Stimulated activated CD4-positive, alpha-beta T cell treated with anti-CD3 and anti-CD28 coated beads, Interleukin-1b, Interleukin-23, amount 100 ng/mL, for 48 hours (primary cell): ENCODE data around the gene SERPINA4.

Experiments used
- DNase-seq: peaks from one replicate; pipeline ENCODE4 v3.0.0-alpha.2; 2020

Gene SERPINA4, protein sequence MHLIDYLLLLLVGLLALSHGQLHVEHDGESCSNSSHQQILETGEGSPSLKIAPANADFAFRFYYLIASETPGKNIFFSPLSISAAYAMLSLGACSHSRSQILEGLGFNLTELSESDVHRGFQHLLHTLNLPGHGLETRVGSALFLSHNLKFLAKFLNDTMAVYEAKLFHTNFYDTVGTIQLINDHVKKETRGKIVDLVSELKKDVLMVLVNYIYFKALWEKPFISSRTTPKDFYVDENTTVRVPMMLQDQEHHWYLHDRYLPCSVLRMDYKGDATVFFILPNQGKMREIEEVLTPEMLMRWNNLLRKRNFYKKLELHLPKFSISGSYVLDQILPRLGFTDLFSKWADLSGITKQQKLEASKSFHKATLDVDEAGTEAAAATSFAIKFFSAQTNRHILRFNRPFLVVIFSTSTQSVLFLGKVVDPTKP

DNA sequence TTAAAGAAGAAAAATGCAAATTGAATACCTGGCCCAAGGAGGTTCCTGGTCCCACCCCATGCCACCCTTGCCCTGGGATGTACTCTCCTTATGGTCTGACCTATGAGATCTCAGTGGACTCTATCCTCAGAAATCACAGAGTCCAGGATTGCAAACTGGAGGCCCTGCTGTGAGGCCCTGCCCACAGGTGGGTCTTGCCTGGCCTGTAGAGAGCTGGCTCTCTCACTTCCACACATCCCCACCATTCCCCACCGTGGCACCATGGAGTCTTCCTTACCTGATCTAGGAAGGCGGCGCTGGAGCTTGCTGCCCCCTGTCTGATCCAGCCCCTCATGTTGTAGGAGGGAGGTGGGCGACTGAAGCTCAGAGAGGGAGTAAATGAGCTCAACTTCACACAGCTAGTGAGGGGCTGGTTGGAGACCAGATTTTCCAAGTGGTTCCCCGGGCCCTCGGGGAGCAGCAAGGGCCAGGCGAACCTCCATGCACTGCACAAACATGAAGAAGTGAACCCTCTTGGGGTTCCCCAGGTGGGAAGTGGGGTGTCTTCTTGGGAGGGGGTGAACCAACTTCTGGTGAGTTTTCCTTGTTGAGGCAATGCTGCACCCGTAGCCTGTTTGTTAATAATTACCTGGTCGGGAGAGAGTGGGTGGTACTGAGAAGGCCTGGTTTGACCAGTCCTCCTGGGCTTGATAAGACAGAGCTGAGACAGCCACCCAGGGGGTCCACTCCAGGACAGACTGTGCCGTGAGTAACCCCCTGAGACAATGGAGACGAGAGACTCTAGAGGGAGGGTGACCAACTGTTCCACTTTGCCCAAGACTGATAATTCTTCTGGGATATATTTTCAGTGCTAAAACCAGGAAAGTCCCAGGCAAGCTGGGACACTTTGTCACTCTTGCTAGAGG lies at the start of gene SERPINA4:
Gene SERPINA4 (plus strand): TSS at position 692 of the 905 bp plus-strand sequence. CDS start 2,041 bp downstream, outside the sequence.
- no peak for DNase-seq

DNA sequence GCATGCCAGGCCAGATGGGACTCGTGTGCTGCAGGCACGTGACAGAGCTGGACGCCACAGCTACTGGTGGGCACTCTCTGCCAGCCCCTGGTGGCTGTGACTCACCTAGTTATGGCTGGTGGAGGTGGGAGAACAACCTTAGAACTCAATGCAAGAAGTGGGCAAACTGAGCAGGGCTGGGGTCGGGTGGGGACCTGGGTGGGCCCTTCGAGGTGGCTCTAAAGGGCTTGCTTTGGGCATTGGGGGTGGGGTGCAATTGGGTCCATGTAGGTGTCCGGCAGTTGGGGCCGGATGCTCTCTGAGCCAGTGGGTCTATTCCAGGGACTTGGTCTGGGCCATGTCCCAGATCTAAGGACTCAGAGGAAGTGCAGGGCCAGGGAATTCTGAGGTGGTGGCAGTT lies 46.9 kb upstream of the SERPINA4 start:
- no peak for DNase-seq

DNA sequence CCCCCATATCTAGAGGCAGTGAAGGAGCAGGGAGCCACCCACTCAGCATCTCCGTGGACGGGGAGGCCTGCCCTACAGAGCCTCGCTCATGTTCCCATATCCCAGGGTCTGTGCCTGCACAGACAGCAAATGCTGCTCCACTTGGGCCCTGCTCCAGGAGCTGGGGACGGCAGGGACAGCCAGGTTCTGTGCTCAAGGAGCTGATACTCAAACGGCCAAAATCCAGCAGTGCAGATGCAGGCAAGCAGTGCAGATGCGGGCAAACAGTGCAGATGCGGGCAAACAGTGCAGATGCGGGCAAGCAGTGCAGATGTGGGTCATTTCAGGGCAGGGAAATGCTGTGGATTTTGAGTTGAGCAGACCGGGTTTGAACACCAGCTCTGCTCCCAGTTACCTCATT lies 45.8 kb upstream of the SERPINA4 start:
- no peak for DNase-seq

DNA sequence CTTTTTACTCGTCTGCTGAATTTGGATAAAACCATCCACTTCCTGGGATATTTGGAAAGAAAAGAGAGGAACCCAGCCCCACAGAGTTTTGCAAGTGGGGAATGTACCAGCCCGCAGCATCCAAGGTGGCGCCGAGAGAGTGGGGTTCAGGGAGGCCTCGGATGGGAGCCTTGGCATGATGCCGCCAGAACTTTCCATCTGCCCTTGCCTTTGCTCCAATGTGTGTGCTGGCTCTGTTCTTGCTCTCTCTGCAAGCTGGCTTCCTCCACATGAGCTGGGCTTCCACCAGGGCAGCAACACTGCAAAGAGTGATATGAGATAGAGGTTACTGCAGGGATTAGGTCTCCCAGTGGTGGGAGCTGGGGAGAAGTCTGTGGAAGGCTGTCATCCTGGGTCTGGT lies 45.4 kb upstream of the SERPINA4 start:
- no peak for DNase-seq

DNA sequence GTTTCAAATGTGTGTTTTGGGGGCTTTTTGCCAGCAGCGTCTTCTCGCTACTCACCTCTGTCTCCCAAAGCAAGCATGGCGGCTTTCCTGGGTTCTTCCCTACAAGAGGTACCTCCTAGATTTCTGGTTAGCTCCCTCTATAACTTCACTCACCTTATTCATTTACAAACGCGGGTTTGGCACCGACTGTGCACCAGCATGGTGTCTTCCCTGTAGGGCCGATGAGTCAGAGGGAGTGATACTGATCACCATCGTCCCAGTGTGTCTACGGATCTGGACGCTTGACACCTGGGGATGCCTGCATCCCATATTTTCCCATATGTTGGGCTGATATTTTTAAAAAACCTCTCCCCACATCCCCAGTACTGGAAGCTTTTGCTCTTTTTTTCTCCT lies 44.0 kb upstream of the SERPINA4 start:
- DNase-seq: no peak

DNA sequence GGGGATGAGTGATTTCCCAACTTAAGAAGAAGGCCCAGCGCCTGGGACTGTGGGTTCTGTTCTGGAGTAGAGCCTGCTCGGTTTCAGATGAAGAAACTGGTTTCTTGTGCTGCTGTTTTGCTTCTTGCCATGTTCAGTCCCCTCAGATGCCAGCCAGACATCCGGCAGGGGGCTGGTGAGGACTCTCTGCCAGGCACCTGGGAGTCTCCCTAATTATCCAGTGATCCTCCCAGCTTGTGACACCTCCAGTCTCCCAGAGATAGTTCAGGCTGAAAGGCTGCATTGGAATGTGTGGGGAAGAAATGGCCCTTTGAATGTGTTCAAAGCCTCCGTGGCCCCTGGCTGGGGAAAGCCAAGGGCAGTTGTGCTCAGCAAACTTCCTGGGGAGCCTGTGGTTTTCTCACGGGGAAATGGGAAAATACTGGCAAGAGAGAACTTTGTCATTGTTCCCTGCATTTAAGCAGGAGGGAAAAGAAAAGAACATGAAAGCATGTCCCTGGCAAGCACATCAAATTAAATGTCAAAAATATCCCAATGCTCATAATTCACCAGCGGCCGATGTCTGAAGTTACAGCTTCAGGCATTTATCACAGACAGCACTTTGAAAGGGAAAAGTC lies 43.5 kb upstream of the SERPINA4 start:
- no peak for DNase-seq

DNA sequence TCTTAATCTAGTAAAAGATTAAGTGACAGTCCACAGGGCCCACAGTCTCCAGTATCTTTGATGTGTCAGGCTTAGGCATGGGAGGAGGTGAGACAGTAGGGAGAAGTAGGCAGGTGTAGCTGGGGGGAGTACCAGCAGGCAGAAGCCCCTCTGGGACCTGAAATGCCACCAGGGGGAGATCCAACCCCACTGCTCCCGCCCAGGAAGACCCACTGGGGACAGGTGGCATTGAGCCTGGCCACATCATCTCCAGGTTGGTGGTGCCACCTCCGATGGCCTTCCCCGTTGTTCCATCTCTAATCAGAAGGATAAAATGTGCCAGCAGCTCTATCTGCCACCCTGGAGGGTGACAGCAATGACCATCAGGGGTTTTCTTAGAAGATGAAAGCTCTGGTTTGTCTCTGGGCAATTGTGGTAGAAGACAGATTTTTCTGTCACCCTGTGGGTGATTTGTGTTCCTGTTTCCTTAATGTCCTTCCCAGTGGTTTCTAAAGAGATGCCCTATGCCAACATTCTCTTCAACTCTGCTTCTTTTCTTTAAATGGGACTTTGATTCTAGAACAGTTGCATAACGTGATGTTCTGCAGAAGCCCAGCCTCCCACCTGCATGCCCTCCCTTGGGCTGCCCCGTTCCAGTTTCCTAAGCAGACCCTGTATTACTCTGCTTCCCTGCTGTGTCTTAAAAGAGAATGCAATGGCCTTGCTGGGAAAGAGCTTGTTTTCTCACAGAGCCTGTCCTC lies 39.7 kb upstream of the SERPINA4 start:
- no peak for DNase-seq

DNA sequence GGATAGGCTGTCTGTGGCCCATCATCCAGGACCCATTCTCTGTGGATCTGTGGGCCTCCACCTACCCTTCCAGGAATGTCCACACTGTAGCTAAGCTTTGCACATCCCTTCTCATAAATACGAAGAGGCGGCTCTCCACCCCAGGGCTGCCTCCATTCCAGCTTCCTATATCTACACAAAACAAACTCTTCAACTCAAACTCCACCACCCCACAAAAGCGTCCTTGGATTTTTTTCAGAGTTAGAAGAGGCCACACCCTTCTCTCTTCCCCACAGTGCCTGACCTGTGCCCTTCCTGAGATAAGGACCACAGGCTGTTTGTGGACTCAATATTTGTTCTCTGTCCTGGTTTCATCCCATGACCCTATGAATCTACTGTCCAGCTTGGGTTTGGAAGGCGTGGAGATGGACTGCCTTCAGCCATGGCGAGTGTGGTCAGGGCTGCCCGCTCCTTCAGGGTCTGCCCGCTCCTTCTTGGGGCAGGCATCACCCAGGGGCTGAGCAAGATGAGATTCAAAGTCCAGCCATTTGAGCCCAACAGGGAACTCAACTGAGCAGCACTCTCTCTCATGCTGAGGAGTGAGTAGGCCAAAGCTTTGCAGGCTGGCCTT lies 39.0 kb upstream of the SERPINA4 start:
- no peak for DNase-seq

DNA sequence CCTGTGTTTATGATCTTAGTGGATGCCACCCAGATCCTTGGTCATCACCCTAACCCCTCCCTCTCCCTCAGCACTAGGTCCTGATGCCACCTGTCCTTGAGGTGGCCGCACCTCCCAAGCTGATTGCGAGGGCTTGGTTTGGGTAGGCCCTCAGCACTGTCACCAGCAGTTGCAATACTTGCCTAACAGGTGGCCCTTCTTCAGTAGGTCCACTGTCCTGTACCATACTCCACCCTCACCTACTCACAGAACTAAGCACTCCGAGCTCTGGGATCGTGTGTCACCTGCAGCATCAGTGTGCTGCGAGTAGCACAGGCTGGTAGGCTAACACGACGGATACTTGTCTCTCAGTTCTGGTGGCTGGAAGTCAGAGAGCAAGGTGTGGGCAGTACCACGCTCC lies 38.0 kb upstream of the SERPINA4 start:
- DNase-seq: no peak

DNA sequence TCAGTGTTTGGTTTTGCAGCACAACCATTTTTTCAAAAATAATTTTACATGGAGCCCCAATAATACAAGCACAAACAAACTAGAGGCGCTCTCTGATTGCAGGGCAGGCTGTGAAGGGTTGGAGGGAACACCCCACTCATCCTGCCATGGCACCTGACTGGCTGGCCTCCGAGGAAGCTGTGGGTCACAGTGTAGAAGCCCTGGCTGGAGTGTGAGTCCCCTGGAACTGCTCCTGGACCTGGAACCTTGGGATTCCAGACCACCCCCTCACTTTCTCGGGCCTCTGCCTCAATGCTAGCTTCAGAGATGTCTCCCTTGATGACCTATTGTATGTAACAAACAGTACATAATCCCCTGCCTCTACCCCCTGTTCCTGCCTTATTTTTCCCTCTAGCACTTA lies 37.1 kb upstream of the SERPINA4 start:
- no peak for DNase-seq

DNA sequence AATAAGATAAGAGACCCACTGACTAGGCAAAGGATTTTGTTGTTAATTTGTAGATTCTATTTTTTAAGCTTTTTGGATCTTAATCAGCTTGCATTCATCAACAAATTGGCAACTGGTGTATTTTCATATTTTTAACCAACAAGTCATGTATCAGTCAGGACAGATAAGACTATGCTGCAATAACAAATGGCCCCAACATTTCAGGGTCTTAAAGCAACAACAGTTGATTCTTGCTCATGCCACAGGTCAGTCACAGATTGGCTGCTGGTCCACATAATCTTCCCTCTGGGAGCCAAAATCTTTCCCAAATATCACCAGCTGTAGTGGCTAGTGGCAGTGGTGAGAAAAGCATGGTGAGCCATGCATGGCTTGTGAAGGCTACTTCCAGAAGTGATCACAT lies 30.1 kb upstream of the SERPINA4 start:
- DNase-seq: no peak

DNA sequence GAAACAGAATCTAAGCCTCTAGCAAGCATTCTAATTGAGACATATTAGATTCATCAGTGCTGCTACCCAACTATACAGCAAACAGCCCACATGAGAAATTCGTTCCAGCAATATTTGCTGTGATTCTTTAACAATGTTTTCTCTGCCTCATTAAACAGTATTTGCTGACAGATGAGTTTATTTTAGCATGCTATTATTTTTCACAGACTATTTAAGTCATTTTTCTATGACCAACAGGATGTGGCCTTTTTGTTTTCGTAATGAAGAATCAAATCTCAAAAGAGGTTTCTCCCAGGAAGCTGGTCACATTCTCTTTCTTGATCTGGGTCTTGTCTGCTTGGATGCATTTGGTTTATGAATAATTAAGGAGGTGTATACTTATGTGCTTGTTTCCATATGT lies 28.8 kb upstream of the SERPINA4 start:
- no peak for DNase-seq

DNA sequence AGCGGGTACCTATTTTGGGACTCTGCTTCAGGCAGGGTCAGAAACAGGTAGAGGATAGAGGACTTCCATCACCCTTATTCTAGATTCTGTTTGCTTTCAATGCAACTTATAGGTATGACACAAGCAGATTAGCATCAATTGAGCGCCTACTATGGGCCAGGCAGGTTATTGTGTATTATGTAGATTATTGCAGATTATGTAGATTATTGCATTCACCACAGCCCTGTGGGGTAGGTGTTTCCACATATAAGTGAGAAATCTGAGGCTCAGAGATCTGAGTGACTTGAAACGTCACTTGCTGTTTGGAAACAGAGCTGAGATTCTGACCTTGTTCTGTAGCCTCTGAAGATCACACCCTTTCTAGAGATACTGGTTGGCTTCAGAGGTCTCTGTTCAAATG lies 25.7 kb upstream of the SERPINA4 start:
- no peak for DNase-seq

DNA sequence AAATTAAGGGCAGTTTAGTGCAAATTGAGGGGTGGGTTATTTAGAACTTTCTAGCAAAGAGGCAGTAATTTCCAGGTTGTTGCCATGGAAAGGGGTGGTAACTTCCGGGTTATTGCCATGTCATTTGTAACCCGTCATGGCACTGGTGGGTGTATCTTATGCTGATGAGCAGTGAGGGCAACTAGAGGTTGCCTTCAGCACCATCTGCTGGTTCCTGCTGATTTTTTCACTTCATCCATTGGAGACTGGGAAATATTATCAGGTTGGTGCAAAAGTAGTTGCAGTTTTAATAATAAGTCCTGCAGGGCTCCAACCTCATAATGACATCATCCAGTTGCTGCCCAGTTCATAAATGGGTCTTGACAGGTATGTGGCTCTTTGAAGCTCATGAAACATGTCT lies 24.4 kb upstream of the SERPINA4 start:
- DNase-seq: no peak

DNA sequence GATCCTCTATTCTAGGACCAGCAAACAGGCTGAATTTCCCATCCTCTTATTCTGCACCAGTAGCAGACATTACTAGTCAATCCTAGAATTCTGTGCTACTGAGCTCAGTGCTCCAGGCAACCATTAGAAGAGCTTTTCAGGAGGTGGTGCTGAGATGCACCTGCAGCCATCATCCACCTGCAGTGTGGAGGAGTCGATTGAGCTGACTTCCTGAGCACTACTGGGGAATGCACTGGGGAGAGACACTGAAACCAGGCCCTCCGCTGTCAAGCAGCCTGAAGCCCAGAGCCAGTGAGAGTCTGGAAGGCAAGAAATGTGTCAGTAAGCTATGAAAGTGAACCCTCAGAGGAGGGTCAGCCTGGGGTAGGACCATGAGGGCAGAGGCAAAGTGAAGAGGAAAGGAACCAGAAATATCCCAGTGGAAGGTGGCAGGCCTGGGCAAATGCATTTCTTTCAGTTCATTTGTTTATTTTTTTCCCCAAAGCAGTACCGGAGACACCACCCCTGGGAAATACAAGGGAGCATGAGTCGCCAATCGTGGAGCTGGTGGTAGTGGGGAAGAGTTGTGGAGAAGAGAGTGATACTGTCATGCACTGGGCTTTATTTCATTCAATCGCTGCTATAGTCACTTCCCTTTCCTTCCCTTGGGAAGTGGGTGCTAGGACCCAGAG lies 23.0 kb upstream of the SERPINA4 start:
- no peak for DNase-seq

DNA sequence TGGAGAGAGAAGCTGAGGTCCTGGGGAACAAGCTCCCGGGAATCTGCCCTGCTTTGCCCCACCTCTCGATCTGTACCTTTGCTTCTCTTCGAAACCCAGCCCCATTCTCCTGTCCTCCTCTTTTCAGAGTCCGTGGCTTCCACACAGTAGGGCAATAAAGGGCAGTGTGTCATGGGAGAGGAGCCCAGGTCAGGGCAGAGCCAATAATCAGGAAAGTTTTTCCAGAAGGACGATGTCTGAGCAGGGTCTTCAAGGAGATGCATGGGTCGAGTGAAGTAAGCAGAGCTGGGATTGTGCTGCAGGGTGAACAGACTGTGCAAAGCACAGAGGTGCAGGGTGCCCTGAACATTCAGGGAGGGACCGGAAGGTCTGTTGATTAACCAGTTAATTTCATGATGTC lies 22.1 kb upstream of the SERPINA4 start:
- no peak for DNase-seq

DNA sequence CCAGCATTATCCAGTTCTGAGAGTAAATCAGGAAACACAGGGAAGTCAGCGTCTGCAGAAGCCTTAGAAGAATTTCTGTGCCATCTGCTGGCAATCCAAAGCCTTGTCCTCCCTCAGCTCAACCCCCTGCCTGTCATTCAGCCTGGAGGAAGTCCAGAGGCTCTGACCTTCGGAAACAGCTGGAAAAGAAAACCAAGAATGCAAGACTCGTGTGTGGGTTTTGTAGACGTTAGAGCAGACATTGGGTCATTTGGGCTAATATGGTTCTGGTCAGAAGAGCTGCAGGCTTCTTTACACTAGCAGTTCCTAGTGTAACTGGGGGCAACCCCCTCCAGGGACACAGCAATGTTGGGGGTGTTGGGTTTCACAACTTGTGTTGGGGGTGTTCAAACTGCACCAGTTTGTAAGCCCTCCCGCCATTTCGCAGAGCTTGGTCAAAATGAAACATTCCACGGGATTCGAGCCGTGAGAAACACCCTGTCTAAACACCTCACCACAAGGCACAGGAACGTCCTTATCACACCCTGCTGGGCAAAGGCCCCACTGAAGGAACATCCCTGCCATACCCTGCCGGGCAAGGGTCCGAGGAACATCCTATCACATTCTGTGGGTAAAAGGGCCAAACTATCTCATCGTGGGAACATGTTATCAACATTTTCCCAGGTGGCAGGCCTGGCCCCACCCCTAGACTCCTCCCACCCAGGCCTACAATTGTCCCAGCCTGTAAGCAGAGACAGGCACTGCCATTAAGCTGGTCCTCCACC lies 21.0 kb upstream of the SERPINA4 start:
- no peak for DNase-seq

DNA sequence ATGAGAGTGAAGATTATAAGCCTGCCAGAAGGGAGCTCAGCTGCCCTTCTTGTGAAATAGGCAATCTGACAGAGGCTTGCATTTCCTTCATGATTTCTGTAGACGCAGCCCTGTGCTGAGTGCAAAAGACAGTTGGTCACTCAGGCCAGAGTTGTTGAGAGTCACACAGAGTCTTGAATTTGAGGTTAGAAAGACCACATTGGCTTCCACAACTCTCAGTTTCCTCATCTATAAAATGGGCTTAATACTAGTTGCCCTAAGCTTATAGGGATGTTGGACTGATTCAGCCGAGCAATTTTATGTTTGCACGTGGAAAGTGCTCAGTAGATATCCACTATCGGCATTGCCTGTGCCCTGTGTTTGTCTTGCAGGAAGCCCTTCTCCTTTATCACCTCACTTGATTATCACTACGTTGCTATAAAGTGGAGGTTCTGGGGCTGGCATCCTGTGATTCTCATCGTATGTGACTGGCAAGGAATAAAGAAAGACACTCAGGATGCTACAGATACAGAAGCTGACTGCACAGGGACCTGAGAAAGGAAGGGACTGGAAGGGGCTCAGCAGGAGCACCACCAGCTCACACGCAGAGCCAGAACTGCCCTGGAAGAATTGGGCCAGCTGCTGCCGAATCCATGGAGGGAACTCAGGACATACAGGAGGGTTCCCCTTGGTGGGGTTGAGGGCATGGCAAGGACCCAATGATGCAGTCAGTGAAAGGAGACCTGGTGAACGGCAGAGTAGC lies 19.8 kb upstream of the SERPINA4 start:
- DNase-seq: no peak

DNA sequence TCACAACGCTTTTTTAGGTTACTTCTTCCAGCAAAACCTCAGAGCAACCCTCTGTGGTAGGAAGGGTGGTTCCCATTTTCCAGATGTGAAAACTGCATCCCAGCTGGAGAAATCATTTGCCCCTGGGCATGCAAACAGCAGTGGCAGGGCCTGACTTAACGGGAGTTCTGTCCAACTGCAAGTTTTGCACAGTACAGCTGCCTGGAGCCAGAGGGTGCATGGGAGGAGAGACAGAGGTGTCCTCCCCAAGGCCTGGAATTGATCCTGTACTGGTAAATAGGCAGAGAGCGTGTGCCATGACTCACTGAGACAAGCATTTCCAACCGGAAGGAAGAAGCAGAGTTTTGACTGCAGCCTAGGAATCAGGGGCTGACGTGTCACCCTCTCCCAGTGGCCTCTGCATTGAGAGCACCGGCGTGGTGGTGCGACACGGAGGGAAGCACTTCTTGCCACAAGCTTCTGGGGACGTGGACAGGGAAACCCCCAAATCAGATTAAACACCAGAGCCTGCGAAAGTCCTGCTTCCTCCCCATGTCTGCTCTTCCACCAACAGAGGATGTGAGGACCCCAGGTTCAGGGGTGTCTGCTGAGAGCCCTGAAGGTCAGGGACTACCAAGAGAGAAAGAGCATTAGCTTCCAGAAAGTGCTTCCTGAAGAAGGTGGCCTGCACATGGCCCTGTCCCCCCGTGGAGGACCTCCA lies 19.0 kb upstream of the SERPINA4 start:
- DNase-seq: no peak
